Upper lobe of left lung (tissue), 6 donors: Measurements from ENCODE around the gene ZNF467. TPM values are rescaled to one million over a fixed set of nuclear protein-coding genes. Genes with fewer than 3 reads are reported as not detected.

Experiments
- ATAC-seq, 2 donors: fragments of 200-7000 bp; cut with Tn5 transposase; one replicate each; pipeline ENCODE4 v1.9.1; 2022; ENCODE audit warnings: mild to moderate bottlenecking in 2 of 2, moderate library complexity in 2 of 2; ENCODE audit not compliant: low FRiP score in 2 of 2
- DNase-seq, 2 donors: peaks; one replicate each; pipeline ENCODE4 v3.0.0-alpha.2; 2019 to 2020
- H3K27ac ChIP-seq, 4 donors: fragments of 200-600 bp; sonication (generic); one replicate each; pipeline ENCODE4 v1.5.1; 2016 to 2019
- H3K27me3 ChIP-seq, 4 donors: fragments of 200-600 bp; sonication (generic); one replicate each; pipeline ENCODE4 v1.5.1; 2017 to 2019
- H3K36me3 ChIP-seq, 4 donors: fragments of 200-600 bp; sonication (generic); one replicate each; pipeline ENCODE4 v1.5.1; 2016 to 2019
- H3K4me1 ChIP-seq, 4 donors: fragments of 200-600 bp; sonication (generic); one replicate each; pipeline ENCODE4 v1.5.1; 2018 to 2019
- H3K4me3 ChIP-seq, 4 donors: fragments of 200-600 bp; sonication (generic); one replicate each; pipeline ENCODE4 v1.5.1; 2017 to 2019; ENCODE audit warnings: mild to moderate bottlenecking in 2 of 4, moderate library complexity in 1 of 4
- H3K9me3 ChIP-seq, 4 donors: fragments of 200-600 bp; sonication (generic); one replicate each; pipeline ENCODE4 v1.5.1; 2018 to 2019
- CTCF ChIP-seq, 6 experiments: fragments of 450-650 bp in 4 of 6; fragments of 200-600 bp in 2 of 6; sonication (generic) in 2 of 6; IDR thresholded peaks; one replicate each; pipeline ENCODE4 v1.5.1; 2016 to 2019; ENCODE audit warnings: antibody characterized with exemption in 6 of 6
- EP300 ChIP-seq, 4 donors: sonication (generic); formaldehyde crosslinking; IDR thresholded peaks; one replicate each; pipeline ENCODE4 v1.5.1; 2017; ENCODE audit warnings: antibody characterized with exemption in 4 of 4, control low read depth in 2 of 4
- POLR2A ChIP-seq, 4 donors: fragments of 450-650 bp; IDR thresholded peaks; one replicate each; pipeline ENCODE4 v1.5.1; 2016 to 2017; ENCODE audit warnings: antibody characterized with exemption in 4 of 4, mild to moderate bottlenecking in 2 of 4
- POLR2AphosphoS5 ChIP-seq, 2 donors: sonication (generic); formaldehyde crosslinking; IDR thresholded peaks; one replicate each; pipeline ENCODE4 v1.5.1; 2017; ENCODE audit warnings: antibody characterized with exemption in 2 of 2
- WGBS, 2 donors: methylation state at CpG; one replicate each; pipeline ENCODE4 v1.1.5; 2017 to 2018; 5-methylcytosine and 5-hydroxymethylcytosine counted together
- total RNA-seq, 6 donors: library from RNA; depleted of rRNA in 4 of 6; stranded (reverse); fragments of >200 nt in 4 of 6; gene quantifications; one replicate each; pipeline versions ENCODE4 v1.1.0 to v1.2.1, GENCODE V29; 2016 to 2021
- donor health status: DM: no; HTN: no; CAD: no; lungs with moderate emphysema.
- donor health status: DM: no; HTN: yes; CAD: no; lungs with severe emphysema.

Gene ZNF467
- total RNA-seq, 6 donors from 2014 or later, result 8.2 to 41.2 (median 17.4) TPM

GRCh38 chr7:149718730-149719049, 54.7 kb downstream of the ZNF467 start:
- H3K27me3 ChIP-seq, result no peaks in the 10 kb centered on the region
- DNase-seq, result no peak
- H3K9me3 ChIP-seq, result no peaks in the 10 kb centered on the region
- no peak overlapping the region for H3K4me3 ChIP-seq
- H3K4me1 ChIP-seq, result peaks cover 12 to 21% (median 16%) of the 10 kb centered on the region in 4 donors
- H3K36me3 ChIP-seq, result peaks cover 0 to 32% (median 25%) of the 10 kb centered on the region in 4 donors
- ATAC-seq, result no peak
- no peak overlapping the region for H3K27ac ChIP-seq
- TF ChIP-seq POLR2A (IDR thresholded peaks at IDR 0.05), result no peak
- TF ChIP-seq POLR2AphosphoS5 (IDR thresholded peaks at IDR 0.05), result no peak
- TF ChIP-seq EP300 (IDR thresholded peaks at IDR 0.05), result no peak
- TF ChIP-seq CTCF (IDR thresholded peaks at IDR 0.05), result no peak
- WGBS, 2 donors, result 98% methylated on average over 6 of the region's 6 CpGs

- TF ChIP-seq EP300 (IDR thresholded peaks at IDR 0.05), result no peak
- no peak for TF ChIP-seq POLR2AphosphoS5 (IDR thresholded peaks at IDR 0.05)
- TF ChIP-seq CTCF (IDR thresholded peaks at IDR 0.05), result no peak
- TF ChIP-seq POLR2A (IDR thresholded peaks at IDR 0.05), result no peak
Measured at GRCh38 chr7:149717481-149717880, 55.9 kb downstream of the ZNF467 start.

GRCh38 chr7:149716932-149717307, 56.5 kb downstream of the ZNF467 start:
- TF ChIP-seq POLR2AphosphoS5 (IDR thresholded peaks at IDR 0.05) (no peak), EP300 (IDR thresholded peaks at IDR 0.05) (no peak), POLR2A (IDR thresholded peaks at IDR 0.05) (no peak), CTCF (IDR thresholded peaks at IDR 0.05) (no peak)
- Histone ChIP-seq H3K9me3 (no peaks in the 10 kb centered on the region), H3K4me1 (peaks cover 12 to 25% (median 17%) of the 10 kb centered on the region in 4 donors), H3K36me3 (peaks cover 0 to 14% (median 12%) of the 10 kb centered on the region in 4 donors), H3K27me3 (no peaks in the 10 kb centered on the region), H3K4me3 (no peak overlapping the region), H3K27ac (no peak overlapping the region)
- ATAC-seq (no peak), DNase-seq (peak in 1 of 2 donors; percentile 10)
- 88 to 97% methylated on average over 4 of the region's 4 CpGs for WGBS, 2 donors

More at GRCh38 chr7:149717481-149717880, 55.9 kb downstream of the ZNF467 start:
- Histone ChIP-seq H3K9me3 (no peaks in the 10 kb centered on the region), H3K27ac (no peak overlapping the region), H3K4me1 (peaks cover 12 to 25% (median 17%) of the 10 kb centered on the region in 4 donors), H3K36me3 (peaks cover 0 to 20% (median 18%) of the 10 kb centered on the region in 4 donors), H3K4me3 (no peak overlapping the region), H3K27me3 (no peaks in the 10 kb centered on the region)
- DNase-seq (peak in 1 of 2 donors; percentile 15), ATAC-seq (no peak)
- WGBS, 2 donors, result 79 to 86% methylated on average over 4 to 5 of the region's 5 CpGs

GRCh38 chr7:149716007-149716931, 57.1 kb downstream of the ZNF467 start:
- 76 to 84% methylated on average over 10 to 11 of the region's 11 CpGs for whole genome bisulfite sequencing, 2 donors
- peak overlapping the region in 1 of 4 donors; percentile 62 for H3K27ac ChIP-seq
- H3K9me3 ChIP-seq, result peaks cover 0 to 1% (median under 1%) of the 10 kb centered on the region in 4 donors
- no peaks in the 10 kb centered on the region for H3K27me3 ChIP-seq
- no peak overlapping the region for H3K4me3 ChIP-seq
- ATAC-seq, result no peak
- TF ChIP-seq POLR2A (IDR thresholded peaks at IDR 0.05) (no peak), POLR2AphosphoS5 (IDR thresholded peaks at IDR 0.05) (no peak)
- H3K4me1 ChIP-seq, result peaks cover 12 to 25% (median 17%) of the 10 kb centered on the region in 4 donors
- DNase-seq, result peak in 1 of 2 donors; percentile 19
- H3K36me3 ChIP-seq, result peaks cover 0 to 8% (median 6%) of the 10 kb centered on the region in 4 donors

GRCh38 chr7:149715476-149715875, 57.9 kb downstream of the ZNF467 start:
- no peaks in the 10 kb centered on the region for H3K27me3 ChIP-seq
- TF ChIP-seq CTCF (IDR thresholded peaks at IDR 0.05) (no peak), POLR2AphosphoS5 (IDR thresholded peaks at IDR 0.05) (no peak), POLR2A (IDR thresholded peaks at IDR 0.05) (no peak), EP300 (IDR thresholded peaks at IDR 0.05) (no peak)
- WGBS, 2 donors, result 65 to 69% methylated on average over 5 to 8 of the region's 8 CpGs
- H3K36me3 ChIP-seq, result no peaks in the 10 kb centered on the region
- peaks cover 12 to 25% (median 17%) of the 10 kb centered on the region in 4 donors for H3K4me1 ChIP-seq
- peaks cover 3 to 9% (median 7%) of the 10 kb centered on the region in 4 donors for H3K9me3 ChIP-seq
- ATAC-seq (no peak), DNase-seq (peak in 1 of 2 donors; percentile 18)
- H3K27ac ChIP-seq, result peak overlapping the region in 3 of 4 donors; percentile 62 to 83 (median 75)
- H3K4me3 ChIP-seq, result peak overlapping the region in 3 of 4 donors; percentile 77 to 89 (median 82)
